GM19043 (cell line): ENCODE measurements around the gene RPA1.

Experiments used
- ATAC-seq: cut with Tn5 transposase; IDR thresholded peaks from one replicate; pipeline ENCODE4 v1.9.1; 2021; ENCODE audit warnings: low read depth; ENCODE audit not compliant: unreplicated experiment

RPA1 gene

GRCh38 chr17:1937461-1937860 is 107.7 kb downstream of the RPA1 start:
- ATAC-seq = no peak

GRCh38 chr17:1939981-1940809 is 110.4 kb downstream of the RPA1 start:
- no peak for ATAC-seq

DNA sequence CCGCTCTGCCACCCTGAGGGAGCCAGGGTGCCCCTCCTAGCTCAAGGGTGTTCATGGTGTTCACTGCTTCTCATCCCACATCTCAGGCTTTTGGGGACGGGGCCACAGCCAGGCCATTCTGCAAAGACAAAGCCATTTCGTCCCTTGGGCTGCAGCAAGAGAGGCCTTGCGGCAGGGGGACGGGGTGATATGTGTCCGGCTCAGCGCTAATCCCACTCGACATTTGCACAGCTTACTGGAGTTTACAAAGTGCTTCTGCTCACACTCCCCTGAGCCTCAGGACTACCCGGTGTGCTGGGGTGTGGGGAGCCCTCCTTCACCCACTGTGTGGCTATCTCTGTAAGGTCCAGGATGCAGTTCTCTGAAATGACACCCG is 111.0 kb downstream of the RPA1 start:
- no peak for ATAC-seq

- no peak for ATAC-seq
Measured at GRCh38 chr17:1941272-1942065, 111.7 kb downstream of the RPA1 start.

DNA sequence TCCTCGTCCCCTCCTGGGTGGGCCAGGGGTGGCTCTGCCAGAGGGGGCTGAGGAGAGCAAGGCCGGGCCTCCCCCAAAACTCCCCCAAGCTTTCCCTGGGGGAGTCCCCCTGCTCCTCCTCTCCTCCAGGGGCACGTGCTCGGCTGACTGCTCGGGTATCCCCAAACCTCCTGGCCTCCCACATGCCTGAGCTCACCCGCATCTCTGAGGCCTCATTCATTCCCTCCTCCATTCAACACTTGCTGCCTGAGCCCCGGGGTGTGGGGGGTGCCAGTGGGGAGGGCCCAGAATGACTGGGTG is 112.2 kb downstream of the RPA1 start:
- no peak for ATAC-seq

DNA sequence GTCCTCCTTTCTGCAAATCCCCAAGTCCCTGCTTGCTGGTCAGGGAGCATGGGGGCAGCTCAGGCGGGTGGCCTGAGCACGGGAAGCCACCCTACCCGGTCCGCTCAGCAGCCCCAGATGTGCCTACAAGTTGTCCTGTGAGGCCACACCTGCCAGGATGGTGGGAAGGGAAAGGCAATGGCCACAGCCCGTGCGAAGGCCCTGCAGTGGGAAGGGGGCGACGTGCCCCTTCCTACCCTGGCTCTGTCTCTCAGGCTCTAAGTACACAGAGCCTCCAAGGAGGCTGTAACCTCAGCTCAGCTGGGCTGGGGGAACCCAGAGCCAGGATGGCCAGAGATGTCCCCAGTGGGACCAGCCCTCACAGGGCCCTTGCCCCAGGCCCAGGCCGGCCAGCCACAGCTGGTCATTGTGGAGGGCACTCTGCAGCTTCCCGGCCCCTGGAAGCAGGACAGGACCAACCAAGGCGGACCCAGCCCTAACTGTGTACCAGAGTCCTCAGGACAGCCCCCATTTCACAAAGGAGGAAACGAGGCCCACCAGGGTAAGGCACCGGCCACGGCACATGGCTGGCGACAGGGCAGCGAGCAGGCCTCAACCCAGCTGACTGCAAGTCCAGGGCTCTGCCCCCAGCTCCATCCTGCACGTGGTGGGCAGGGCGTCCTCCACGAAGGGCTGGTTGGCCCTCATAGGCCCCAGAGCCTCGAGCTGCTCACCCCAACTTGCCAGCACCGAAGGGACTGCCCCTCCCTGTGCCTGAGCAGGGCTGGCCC is 113.0 kb downstream of the RPA1 start:
- no peak for ATAC-seq

- ATAC-seq = no peak
Measured at GRCh38 chr17:1943436-1943831, 113.6 kb downstream of the RPA1 start.

GRCh38 chr17:1945621-1946020 is 115.8 kb downstream of the RPA1 start:
- ATAC-seq = no peak

- no peak for ATAC-seq
Measured at GRCh38 chr17:1946021-1946932, 116.5 kb downstream of the RPA1 start.

DNA sequence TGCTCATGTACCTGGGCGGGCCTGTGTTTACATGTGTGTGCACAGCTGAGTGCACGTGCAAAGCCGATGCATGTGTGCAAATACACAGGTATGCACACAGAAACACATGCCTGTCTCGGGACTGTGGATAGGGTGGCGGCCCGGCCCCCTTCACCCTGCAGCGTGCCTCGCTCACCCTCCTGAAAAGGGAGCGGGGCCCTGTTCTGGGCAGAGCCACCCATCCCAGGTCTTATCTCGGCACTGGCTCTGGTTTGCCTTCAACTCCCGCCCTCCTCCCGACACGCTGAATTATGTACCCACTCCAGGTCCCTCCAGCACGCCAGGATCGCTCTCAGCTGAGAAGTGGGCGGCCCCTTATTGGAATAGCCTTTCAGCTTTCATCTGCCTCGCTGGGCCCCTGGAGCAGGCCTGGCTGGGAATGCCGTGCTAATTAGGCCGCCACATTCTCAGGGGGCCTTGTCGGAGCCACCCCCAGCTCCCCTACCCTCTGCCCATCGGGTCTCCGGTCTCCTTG is 117.5 kb downstream of the RPA1 start:
- no peak for ATAC-seq

- no peak for ATAC-seq
Measured at GRCh38 chr17:1947743-1948516, 118.1 kb downstream of the RPA1 start.

GRCh38 chr17:1948517-1948825 is 118.7 kb downstream of the RPA1 start:
- ATAC-seq = no peak
